ENCODE data around the gene MS4A15. TPM values are rescaled to one million over a fixed set of nuclear protein-coding genes. Genes with fewer than 3 reads are reported as not detected.
"Not testable (repeated sequence)": the region's sequence is repeated elsewhere in the genome, so short reads cannot be mapped to it uniquely, and the experiment has no call there.

Gene MS4A15
- total and polyA plus RNA-seq, 2 donors (not counting 1 experiment from before 2014, with no cell fraction given), result not detected

DNA sequence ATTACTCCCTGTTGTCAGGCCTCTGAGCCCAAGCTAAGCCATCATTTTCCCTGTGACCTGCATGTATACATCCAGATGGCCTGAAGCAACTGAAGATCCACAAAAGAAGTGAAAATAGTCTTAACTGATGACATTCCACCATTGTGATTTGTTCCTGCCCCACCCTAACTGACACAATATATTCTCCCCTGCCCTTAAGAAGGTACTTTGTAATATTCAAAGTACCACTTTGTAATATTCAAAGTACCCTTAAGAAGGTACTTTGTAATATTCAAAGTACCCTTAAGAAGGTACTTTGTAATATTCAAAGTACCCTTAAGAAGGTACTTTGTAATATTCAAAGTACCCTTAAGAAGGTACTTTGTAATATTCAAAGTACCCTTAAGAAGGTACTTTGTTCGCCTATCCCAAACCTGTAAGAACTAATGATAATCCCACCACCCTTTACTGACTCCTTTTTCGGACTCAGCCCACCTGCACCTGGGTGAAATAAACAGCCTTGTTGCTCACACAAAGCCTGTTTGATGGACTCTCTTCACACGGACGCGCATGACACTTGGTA is 67.2 kb downstream of the MS4A15 start:
- H3K27ac Mint-ChIP-seq; H3K4me1 ChIP-seq (ENCODE audit: control insufficient read depth in 2 of 2, insufficient read depth in 2 of 2, low read length in 2 of 2); H2AFZ ChIP-seq (ENCODE audit: insufficient read depth, low read depth, low read length, poor library complexity, severe bottlenecking); H3K27me3 ChIP-seq (replicated peaks in 1 of 4; ENCODE audit: control extremely low read depth in 1 of 4, control insufficient read depth in 3 of 4, insufficient read depth in 4 of 4, low read length in 3 of 4); ATAC-seq (ENCODE audit: low read depth); H4K20me1 ChIP-seq (ENCODE audit: control insufficient read depth, insufficient read depth, low read length, poor library complexity, severe bottlenecking); CTCF ChIA-PET; H3K4me1 Mint-ChIP-seq; H3K4me3 Mint-ChIP-seq; POLR2A ChIA-PET; H3K36me3 ChIP-seq (replicated peaks in 1 of 2; ENCODE audit: control extremely low read depth in 1 of 2, control insufficient read depth in 1 of 2, extremely low read depth in 1 of 2, insufficient read depth in 2 of 2, low read length in 1 of 2); DNase-seq; H3K27ac ChIP-seq (ENCODE audit: low read length in 2 of 2); H3K4me2 ChIP-seq (replicated peaks; ENCODE audit: low read depth, low read length, poor library complexity, severe bottlenecking); intact Hi-C loops (cut with micrococcal nuclease); H3K9me3 ChIP-seq (ENCODE audit: control extremely low read depth in 1 of 3, control insufficient read depth in 2 of 3, insufficient read depth in 1 of 3, low read length in 2 of 3); H3K79me2 ChIP-seq (ENCODE audit: control insufficient read depth, insufficient read depth, low read length); H3K27me3 Mint-ChIP-seq; H3K4me3 ChIP-seq (ENCODE audit: control extremely low read depth in 1 of 5, extremely low read depth in 1 of 5, insufficient read depth in 1 of 5, low read depth in 2 of 5, low read length in 4 of 5); H3K9ac ChIP-seq (ENCODE audit: low read length); H3K9me3 Mint-ChIP-seq (ENCODE audit: insufficient read depth): not testable (repeated sequence)
- 96% methylated on average over 5 of the region's 5 CpGs for WGBS (ENCODE audit: insufficient coverage)

DNA sequence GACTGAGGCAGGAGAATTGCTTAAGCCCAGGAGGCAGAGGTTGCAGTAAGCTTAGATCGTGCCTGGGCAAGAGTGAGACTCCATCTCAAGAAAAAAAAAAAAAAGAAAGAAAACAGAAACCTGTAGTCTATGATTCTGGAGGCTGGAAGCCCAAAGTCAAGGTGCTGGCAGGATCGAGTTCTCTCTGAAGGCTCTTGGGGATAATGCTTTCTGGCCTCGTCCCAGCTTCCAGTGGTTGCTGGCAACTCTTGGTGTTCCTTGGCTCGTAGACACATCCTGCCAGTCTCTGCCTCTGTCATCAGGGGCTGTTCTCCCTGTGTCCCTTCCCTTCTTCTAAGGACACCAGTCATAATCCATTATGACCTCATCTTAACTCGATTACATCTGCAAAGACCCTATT is 68.5 kb downstream of the MS4A15 start:
- Histone ChIP-seq H3K9me3 (ENCODE audit: control extremely low read depth in 1 of 3, control insufficient read depth in 2 of 3, insufficient read depth in 1 of 3, low read length in 2 of 3) (no peaks in the 10 kb centered on the region), H3K36me3 (replicated peaks in 1 of 2; ENCODE audit: control extremely low read depth in 1 of 2, control insufficient read depth in 1 of 2, extremely low read depth in 1 of 2, insufficient read depth in 2 of 2, low read length in 1 of 2) (no peaks in the 10 kb centered on the region), H3K9ac (ENCODE audit: low read length) (no peak overlapping the region), H3K27me3 (replicated peaks in 1 of 4; ENCODE audit: control extremely low read depth in 1 of 4, control insufficient read depth in 3 of 4, insufficient read depth in 4 of 4, low read length in 3 of 4) (no peaks in the 10 kb centered on the region), H3K4me2 (replicated peaks; ENCODE audit: low read depth, low read length, poor library complexity, severe bottlenecking) (no peak overlapping the region), H3K4me1 (ENCODE audit: control insufficient read depth in 2 of 2, insufficient read depth in 2 of 2, low read length in 2 of 2) (no peaks in the 10 kb centered on the region), H3K27ac (ENCODE audit: low read length in 2 of 2) (no peak overlapping the region), H4K20me1 (ENCODE audit: control insufficient read depth, insufficient read depth, low read length, poor library complexity, severe bottlenecking) (no peaks in the 10 kb centered on the region), H2AFZ (ENCODE audit: insufficient read depth, low read depth, low read length, poor library complexity, severe bottlenecking) (no peak overlapping the region), H3K79me2 (ENCODE audit: control insufficient read depth, insufficient read depth, low read length) (no peaks in the 10 kb centered on the region), H3K4me3 (ENCODE audit: control extremely low read depth in 1 of 5, extremely low read depth in 1 of 5, insufficient read depth in 1 of 5, low read depth in 2 of 5, low read length in 4 of 5) (no peak overlapping the region)
- intact Hi-C loops (cut with micrococcal nuclease), result no loop called here
- ATAC-seq (ENCODE audit: low read depth) (no peak), DNase-seq (no peak)
- Mint-ChIP-seq H3K9me3 (ENCODE audit: insufficient read depth) (no peaks in the 10 kb centered on the region), H3K4me3 (no peak overlapping the region), H3K4me1 (no peaks in the 10 kb centered on the region), H3K27me3 (peaks cover 6% of the 10 kb centered on the region), H3K27ac (no peak overlapping the region)
- ChIA-PET CTCF (no interaction called here), POLR2A (no interaction called here)
- WGBS (ENCODE audit: insufficient coverage), result 92% methylated on average over 5 of the region's 5 CpGs
- no peak for TF ChIP-seq EZH2 (IDR thresholded peaks at IDR 0.05; ENCODE audit: borderline replicate concordance, insufficient read depth, low read depth, low read length, poor library complexity, severe bottlenecking)
- TF ChIP-seq, protein P1, sequence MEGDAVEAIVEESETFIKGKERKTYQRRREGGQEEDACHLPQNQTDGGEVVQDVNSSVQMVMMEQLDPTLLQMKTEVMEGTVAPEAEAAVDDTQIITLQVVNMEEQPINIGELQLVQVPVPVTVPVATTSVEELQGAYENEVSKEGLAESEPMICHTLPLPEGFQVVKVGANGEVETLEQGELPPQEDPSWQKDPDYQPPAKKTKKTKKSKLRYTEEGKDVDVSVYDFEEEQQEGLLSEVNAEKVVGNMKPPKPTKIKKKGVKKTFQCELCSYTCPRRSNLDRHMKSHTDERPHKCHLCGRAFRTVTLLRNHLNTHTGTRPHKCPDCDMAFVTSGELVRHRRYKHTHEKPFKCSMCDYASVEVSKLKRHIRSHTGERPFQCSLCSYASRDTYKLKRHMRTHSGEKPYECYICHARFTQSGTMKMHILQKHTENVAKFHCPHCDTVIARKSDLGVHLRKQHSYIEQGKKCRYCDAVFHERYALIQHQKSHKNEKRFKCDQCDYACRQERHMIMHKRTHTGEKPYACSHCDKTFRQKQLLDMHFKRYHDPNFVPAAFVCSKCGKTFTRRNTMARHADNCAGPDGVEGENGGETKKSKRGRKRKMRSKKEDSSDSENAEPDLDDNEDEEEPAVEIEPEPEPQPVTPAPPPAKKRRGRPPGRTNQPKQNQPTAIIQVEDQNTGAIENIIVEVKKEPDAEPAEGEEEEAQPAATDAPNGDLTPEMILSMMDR (IDR thresholded peaks at IDR 0.05), result no peak

Data from B cell (primary cell).